DOHH2 (cell line): ENCODE results near the gene DUSP16.

ENCODE experiments used
- H3F3A ChIP-seq: fragments of 200-600 bp; sonication (generic), shearing (Covaris generic); 2 replicates; pipeline ENCODE4 v1.6.0; 2016; ENCODE audit warnings: antibody characterized with exemption, mild to moderate bottlenecking; ENCODE audit not compliant: control insufficient read depth, insufficient read depth
- H3K27ac ChIP-seq: fragments of 200-600 bp; sonication (generic); 2 replicates; pipeline ENCODE4 v1.5.1; 2014; ENCODE audit warnings: low read depth, mild to moderate bottlenecking, low read length, moderate library complexity
- H3K27me3 ChIP-seq: fragments of 200-600 bp; sonication (generic); 2 replicates; pipeline ENCODE4 v1.6.1; 2014; ENCODE audit warnings: mild to moderate bottlenecking, low read length, mixed read lengths; ENCODE audit not compliant: control insufficient read depth
- H3K36me3 ChIP-seq: fragments of 200-600 bp; sonication (generic); 2 replicates; pipeline ENCODE4 v1.6.1; 2014; ENCODE audit warnings: mild to moderate bottlenecking, low read length, moderate library complexity, mixed read lengths; ENCODE audit not compliant: control insufficient read depth
- H3K4me1 ChIP-seq: fragments of 200-600 bp; sonication (generic); 2 replicates; pipeline ENCODE4 v1.6.1; 2014; ENCODE audit warnings: mild to moderate bottlenecking, low read length, mixed read lengths; ENCODE audit not compliant: control insufficient read depth
- H3K4me2 ChIP-seq: fragments of 200-600 bp; sonication (generic); 2 replicates; pipeline ENCODE4 v1.6.0; 2014; ENCODE audit warnings: mild to moderate bottlenecking, low read length, moderate library complexity
- H3K4me3 ChIP-seq: fragments of 200-600 bp; sonication (generic); 2 replicates; pipeline ENCODE4 v1.5.1; 2014; ENCODE audit warnings: mild to moderate bottlenecking, low read length, mixed read lengths
- H3K79me2 ChIP-seq: fragments of 200-600 bp; sonication (generic); 2 replicates; pipeline ENCODE4 v1.6.1; 2014; ENCODE audit warnings: mild to moderate bottlenecking, low read length, mixed read lengths; ENCODE audit not compliant: control insufficient read depth
- H3K9me2 ChIP-seq: fragments of 200-600 bp; sonication (generic); replicated peaks from 2 replicates; pipeline ENCODE4 v1.6.1; 2014; ENCODE audit warnings: mild to moderate bottlenecking, low read length, mixed read lengths; ENCODE audit not compliant: control insufficient read depth
- H3K9me3 ChIP-seq: fragments of 200-600 bp; sonication (generic); 2 replicates; pipeline ENCODE4 v1.6.1; 2014; ENCODE audit warnings: antibody characterized with exemption, low read length, mixed read lengths; ENCODE audit not compliant: control insufficient read depth, insufficient read depth
- H4K20me1 ChIP-seq: fragments of 200-600 bp; sonication (generic); 2 replicates; pipeline ENCODE4 v1.6.0; 2014; ENCODE audit warnings: low read depth, mild to moderate bottlenecking, antibody characterized with exemption, low read length, moderate library complexity; ENCODE audit not compliant: control insufficient read depth, insufficient read depth
- EZH2phosphoT487 ChIP-seq: fragments of 200-600 bp; sonication (generic); IDR thresholded peaks from 2 replicates; pipeline ENCODE4 v1.6.1; 2017; ENCODE audit warnings: borderline replicate concordance, mild to moderate bottlenecking, antibody characterized with exemption, low read length, moderate library complexity, mixed read lengths
- TF ChIP-seq, protein P1 (sequence below): fragments of 200-600 bp; sonication (generic); IDR thresholded peaks from one replicate; pipeline ENCODE4 v1.5.1; 2014; ENCODE audit warnings: antibody characterized with exemption, mild to moderate bottlenecking, low read depth, low read length; ENCODE audit not compliant: poor library complexity, severe bottlenecking

The DUSP16 gene

DNA sequence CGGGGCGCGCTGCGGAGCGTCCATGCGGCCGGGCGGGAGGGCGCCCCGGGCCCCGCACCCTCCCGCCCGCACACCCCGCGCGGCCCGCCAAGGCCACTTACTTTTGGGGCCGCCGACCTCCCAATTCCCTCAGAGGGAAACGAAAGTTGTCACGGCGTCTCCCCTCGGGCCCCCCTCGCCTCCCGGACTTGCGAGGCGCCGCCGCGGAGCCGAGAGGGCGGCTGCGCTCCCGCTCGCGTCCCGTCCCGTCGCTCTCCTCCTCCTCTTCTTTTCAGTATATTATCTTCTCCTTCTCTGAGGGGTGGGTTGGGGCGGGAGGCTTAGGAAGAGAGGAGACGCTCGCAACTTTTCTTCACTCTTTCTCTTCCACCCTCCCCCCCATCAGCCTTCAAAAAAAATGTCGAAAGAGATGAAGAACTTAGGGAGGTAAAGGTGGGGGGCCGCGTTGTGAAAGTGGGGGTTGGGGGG lies 613 bp downstream of the DUSP16 start:
- Histone ChIP-seq H3F3A (peaks cover 21% of the 10 kb centered on the region), H3K4me3 (peak overlapping the region; percentile 71), H3K4me1 (peaks cover 23% of the 10 kb centered on the region), H3K27ac (no peak overlapping the region), H3K27me3 (peaks cover 38% of the 10 kb centered on the region), H3K36me3 (no peaks in the 10 kb centered on the region), H3K9me2 (no peaks in the 10 kb centered on the region), H3K4me2 (peak overlapping the region; percentile 67), H3K9me3 (no peaks in the 10 kb centered on the region), H3K79me2 (no peaks in the 10 kb centered on the region), H4K20me1 (0 out of 2 replicates have a peak, but pooled peaks cover 4% of the 10 kb centered on the region)
- TF ChIP-seq EZH2phosphoT487: no peak
- TF ChIP-seq, protein P1, sequence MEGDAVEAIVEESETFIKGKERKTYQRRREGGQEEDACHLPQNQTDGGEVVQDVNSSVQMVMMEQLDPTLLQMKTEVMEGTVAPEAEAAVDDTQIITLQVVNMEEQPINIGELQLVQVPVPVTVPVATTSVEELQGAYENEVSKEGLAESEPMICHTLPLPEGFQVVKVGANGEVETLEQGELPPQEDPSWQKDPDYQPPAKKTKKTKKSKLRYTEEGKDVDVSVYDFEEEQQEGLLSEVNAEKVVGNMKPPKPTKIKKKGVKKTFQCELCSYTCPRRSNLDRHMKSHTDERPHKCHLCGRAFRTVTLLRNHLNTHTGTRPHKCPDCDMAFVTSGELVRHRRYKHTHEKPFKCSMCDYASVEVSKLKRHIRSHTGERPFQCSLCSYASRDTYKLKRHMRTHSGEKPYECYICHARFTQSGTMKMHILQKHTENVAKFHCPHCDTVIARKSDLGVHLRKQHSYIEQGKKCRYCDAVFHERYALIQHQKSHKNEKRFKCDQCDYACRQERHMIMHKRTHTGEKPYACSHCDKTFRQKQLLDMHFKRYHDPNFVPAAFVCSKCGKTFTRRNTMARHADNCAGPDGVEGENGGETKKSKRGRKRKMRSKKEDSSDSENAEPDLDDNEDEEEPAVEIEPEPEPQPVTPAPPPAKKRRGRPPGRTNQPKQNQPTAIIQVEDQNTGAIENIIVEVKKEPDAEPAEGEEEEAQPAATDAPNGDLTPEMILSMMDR: no peak

DNA sequence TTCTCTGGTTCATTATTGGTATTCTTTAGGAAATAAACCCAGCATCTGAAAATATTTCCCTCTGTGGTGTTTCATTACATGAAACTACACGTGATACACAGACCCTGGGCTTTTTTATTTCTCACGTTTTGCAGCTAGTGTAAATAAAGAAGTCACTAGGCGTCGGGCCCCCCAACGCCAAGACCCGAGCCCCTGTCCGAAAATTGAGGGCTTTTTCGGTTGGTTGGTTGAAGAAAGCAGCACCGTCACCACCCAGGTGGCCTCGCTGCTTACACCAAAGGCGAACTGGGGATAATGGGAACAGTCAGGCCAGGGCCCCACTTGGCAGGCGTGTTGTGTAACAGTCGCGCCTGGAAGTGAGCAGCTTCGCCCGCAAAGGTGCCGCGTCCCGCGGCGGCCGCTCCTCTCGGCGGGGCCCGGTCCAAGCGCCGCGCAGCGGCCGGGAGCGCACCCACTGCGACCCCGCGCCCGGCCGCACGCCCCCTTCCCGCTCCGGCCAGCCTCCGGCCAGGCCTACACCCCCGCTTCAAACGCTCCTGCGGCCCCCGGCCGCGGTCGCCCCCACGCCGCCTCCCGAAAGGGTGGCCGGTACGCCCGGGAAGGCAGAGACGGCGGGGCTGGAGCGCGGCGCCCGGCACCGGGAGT lies 1.2 kb downstream of the DUSP16 start:
- Histone ChIP-seq H3K9me2 (no peaks in the 10 kb centered on the region), H3K4me2 (peak overlapping the region; percentile 67), H4K20me1 (0 out of 2 replicates have a peak, but pooled peaks cover 4% of the 10 kb centered on the region), H3K36me3 (no peaks in the 10 kb centered on the region), H3K79me2 (no peaks in the 10 kb centered on the region), H3K4me3 (peak overlapping the region; percentile 71), H3F3A (peaks cover 21% of the 10 kb centered on the region), H3K4me1 (peaks cover 23% of the 10 kb centered on the region), H3K9me3 (no peaks in the 10 kb centered on the region), H3K27ac (no peak overlapping the region), H3K27me3 (peaks cover 38% of the 10 kb centered on the region)
- TF ChIP-seq, protein P1: no peak
- peak; percentile 97; the same call in 1 of the 2 replicates for TF ChIP-seq EZH2phosphoT487

DNA sequence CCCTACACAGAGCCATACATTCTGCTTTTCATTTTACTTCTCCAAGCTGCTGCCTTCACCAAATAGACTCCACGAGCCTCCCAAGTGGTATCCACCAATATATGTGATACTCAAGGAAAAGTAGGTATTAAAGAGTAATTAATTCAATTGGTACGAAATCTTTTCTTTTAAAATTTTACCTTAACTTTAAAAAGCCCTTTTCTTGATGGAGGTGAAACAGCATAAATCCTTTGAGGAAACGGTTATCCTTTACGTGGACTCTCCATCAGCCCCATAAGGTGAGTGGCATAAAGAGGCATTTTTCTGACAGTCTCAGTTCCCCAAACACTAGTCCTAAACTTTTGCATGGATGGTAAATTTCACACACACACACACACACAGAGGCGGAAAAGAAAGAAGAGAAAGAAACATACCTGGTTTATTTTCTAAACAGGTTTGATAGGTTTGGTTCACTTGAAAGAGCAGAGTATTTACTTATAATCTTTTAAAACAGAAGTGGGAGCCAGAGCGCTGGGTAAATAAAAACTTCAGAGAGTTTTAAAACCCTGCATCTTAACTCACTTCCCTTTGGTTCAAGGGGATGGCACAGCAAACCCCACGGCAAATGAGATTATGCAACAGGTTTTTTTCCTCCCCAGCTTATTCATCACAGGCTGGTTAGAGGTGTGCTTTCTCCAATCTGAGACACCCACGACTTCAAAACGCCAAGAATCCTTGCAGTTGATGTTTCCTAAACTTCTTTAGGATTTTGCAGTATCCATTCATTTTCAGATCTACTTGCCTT lies 1.9 kb downstream of the DUSP16 start:
- no peaks in the 10 kb centered on the region for H3K9me2 ChIP-seq
- peak overlapping the region; percentile 71 for H3K4me3 ChIP-seq
- peaks cover 21% of the 10 kb centered on the region for H3F3A ChIP-seq
- no peaks in the 10 kb centered on the region for H3K79me2 ChIP-seq
- H3K27me3 ChIP-seq: peaks cover 38% of the 10 kb centered on the region
- H3K36me3 ChIP-seq: no peaks in the 10 kb centered on the region
- no peak overlapping the region for H3K27ac ChIP-seq
- peaks cover 23% of the 10 kb centered on the region for H3K4me1 ChIP-seq
- H3K4me2 ChIP-seq: peak overlapping the region; percentile 67
- no peaks in the 10 kb centered on the region for H3K9me3 ChIP-seq
- TF ChIP-seq, protein P1: no peak
- no peak for TF ChIP-seq EZH2phosphoT487
- H4K20me1 ChIP-seq: 0 out of 2 replicates have a peak, but pooled peaks cover 4% of the 10 kb centered on the region
